ENCODE results near the gene BMP7. TPM values are rescaled to one million over a fixed set of nuclear protein-coding genes. Genes with fewer than 3 reads are reported as not detected.

Gene BMP7
- total and polyA plus RNA-seq, 7 donors = 0.03 TPM; not detected in 5

- H3K27me3 ChIP-seq (ENCODE audit: insufficient read depth in 3 of 3, low read length in 2 of 3) = peaks cover 0 to 69% (median 15%) of the 10 kb centered on the region in 3 donors
- no peak for TF ChIP-seq CTCF (IDR thresholded peaks at IDR 0.05)
- ATAC-seq = no peak
- H3K9me3 ChIP-seq = no peaks in the 10 kb centered on the region
- 30 to 45% (median 42%) methylated on average over 14 of the region's 14 CpGs for WGBS, 3 donors
- H3K27ac ChIP-seq = no peak overlapping the region
- no peaks in the 10 kb centered on the region for H3K4me1 ChIP-seq
- no peak for DNase-seq
- no peaks in the 10 kb centered on the region for H3K36me3 ChIP-seq (ENCODE audit: insufficient read depth in 1 of 2, low read depth in 1 of 2)
- no peak overlapping the region for H3K4me3 ChIP-seq
- intact Hi-C loops (cut with DNase I) = no loop called here
Measured at GRCh38 chr20:57287007-57287880, 20.8 kb upstream of the BMP7 start.

GRCh38 chr20:57283860-57284259, 17.4 kb upstream of the BMP7 start:
- intact Hi-C loops (cut with DNase I) = no loop called here
- H3K36me3 ChIP-seq (ENCODE audit: insufficient read depth in 1 of 2, low read depth in 1 of 2) = no peaks in the 10 kb centered on the region
- WGBS, 3 donors = 84 to 92% (median 86%) methylated on average over 7 of the region's 7 CpGs
- no peaks in the 10 kb centered on the region for H3K4me1 ChIP-seq
- ATAC-seq = no peak
- H3K27me3 ChIP-seq (ENCODE audit: insufficient read depth in 3 of 3, low read length in 2 of 3) = peaks cover 0 to 50% (median 11%) of the 10 kb centered on the region in 3 donors
- no peaks in the 10 kb centered on the region for H3K9me3 ChIP-seq
- no peak for TF ChIP-seq CTCF (IDR thresholded peaks at IDR 0.05)
- DNase-seq = no peak
- no peak overlapping the region for H3K27ac ChIP-seq
- no peak overlapping the region for H3K4me3 ChIP-seq

- H3K9me3 ChIP-seq = no peaks in the 10 kb centered on the region
- H3K4me3 ChIP-seq = no peak overlapping the region
- intact Hi-C loops (cut with DNase I) = no loop called here
- H3K27ac ChIP-seq = no peak overlapping the region
- ATAC-seq (no peak), DNase-seq (no peak)
- H3K27me3 ChIP-seq (ENCODE audit: insufficient read depth in 3 of 3, low read length in 2 of 3) = peaks cover 0 to 50% (median 11%) of the 10 kb centered on the region in 3 donors
- no peaks in the 10 kb centered on the region for H3K36me3 ChIP-seq (ENCODE audit: insufficient read depth in 1 of 2, low read depth in 1 of 2)
- no peaks in the 10 kb centered on the region for H3K4me1 ChIP-seq
- 15 to 24% (median 19%) methylated on average over 18 of the region's 18 CpGs for WGBS, 3 donors
- TF ChIP-seq CTCF (IDR thresholded peaks at IDR 0.05) = no peak
Measured at GRCh38 chr20:57282670-57283361, 16.4 kb upstream of the BMP7 start.

- Histone ChIP-seq H3K36me3 (ENCODE audit: insufficient read depth in 1 of 2, low read depth in 1 of 2) (no peaks in the 10 kb centered on the region), H3K4me1 (no peaks in the 10 kb centered on the region), H3K9me3 (no peaks in the 10 kb centered on the region), H3K27ac (no peak overlapping the region), H3K27me3 (ENCODE audit: insufficient read depth in 3 of 3, low read length in 2 of 3) (peaks cover 0 to 41% (median 11%) of the 10 kb centered on the region in 3 donors), H3K4me3 (no peak overlapping the region)
- DNase-seq = no peak
- intact Hi-C loops (cut with DNase I) = no loop called here
- TF ChIP-seq CTCF (IDR thresholded peaks at IDR 0.05) = no peak
- no peak for ATAC-seq
- 88 to 92% (median 89%) methylated on average over 7 of the region's 7 CpGs for WGBS, 3 donors
Measured at GRCh38 chr20:57281900-57282299, 15.5 kb upstream of the BMP7 start.
